Body of pancreas (tissue), 4 donors: ENCODE measurements around the gene SLC25A10.

ENCODE experiments used
- POLR2A ChIP-seq, 3 donors: fragments of 450-650 bp; IDR thresholded peaks; one replicate each; pipeline ENCODE4 v1.6.1; 2016; ENCODE audit warnings: antibody characterized with exemption in 3 of 3, mild to moderate bottlenecking in 2 of 3
- TF ChIP-seq, protein P1 (sequence below), 7 experiments: fragments of 450-650 bp in 4 of 7; fragments of 200-600 bp in 3 of 7; sonication (generic) in 3 of 7; IDR thresholded peaks; one replicate each; pipeline ENCODE4 v1.5.1; 2016 to 2019; ENCODE audit warnings: antibody characterized with exemption in 7 of 7

DNA sequence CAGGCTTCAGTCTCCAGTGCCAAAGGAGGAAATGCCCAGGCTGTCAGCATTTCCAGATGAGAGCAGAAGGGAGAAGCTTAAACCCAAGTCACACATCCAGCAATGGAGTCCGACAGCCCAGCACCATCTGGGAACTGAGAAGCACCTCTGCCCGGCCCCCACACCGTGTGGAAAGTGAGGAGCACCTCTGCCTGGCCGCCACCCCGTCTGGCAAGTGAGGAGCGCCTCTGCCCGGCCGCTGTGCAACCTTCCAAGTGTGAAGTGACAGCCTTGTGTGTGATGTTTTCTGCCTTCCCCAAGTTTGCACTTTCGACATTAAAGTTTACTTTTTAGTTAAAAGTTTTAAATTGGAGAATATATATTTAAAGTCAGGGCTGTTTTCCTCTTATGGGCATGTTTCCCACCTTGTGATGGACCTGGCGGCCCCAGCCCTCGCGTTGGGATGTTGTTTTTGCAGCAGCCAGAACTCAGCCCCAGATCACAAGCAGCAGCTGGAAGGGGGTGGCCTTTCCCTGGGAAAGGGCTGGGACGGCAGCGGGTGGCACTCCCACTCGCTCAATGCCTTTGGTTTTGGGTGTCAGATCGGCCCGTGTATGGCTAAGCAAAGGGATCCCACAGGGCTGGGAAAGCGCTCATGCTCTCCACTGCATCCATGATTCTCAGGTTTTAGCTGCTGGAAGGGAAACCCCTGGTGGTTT lies 38.4 kb upstream of the SLC25A10 start:
- TF ChIP-seq, protein P1, sequence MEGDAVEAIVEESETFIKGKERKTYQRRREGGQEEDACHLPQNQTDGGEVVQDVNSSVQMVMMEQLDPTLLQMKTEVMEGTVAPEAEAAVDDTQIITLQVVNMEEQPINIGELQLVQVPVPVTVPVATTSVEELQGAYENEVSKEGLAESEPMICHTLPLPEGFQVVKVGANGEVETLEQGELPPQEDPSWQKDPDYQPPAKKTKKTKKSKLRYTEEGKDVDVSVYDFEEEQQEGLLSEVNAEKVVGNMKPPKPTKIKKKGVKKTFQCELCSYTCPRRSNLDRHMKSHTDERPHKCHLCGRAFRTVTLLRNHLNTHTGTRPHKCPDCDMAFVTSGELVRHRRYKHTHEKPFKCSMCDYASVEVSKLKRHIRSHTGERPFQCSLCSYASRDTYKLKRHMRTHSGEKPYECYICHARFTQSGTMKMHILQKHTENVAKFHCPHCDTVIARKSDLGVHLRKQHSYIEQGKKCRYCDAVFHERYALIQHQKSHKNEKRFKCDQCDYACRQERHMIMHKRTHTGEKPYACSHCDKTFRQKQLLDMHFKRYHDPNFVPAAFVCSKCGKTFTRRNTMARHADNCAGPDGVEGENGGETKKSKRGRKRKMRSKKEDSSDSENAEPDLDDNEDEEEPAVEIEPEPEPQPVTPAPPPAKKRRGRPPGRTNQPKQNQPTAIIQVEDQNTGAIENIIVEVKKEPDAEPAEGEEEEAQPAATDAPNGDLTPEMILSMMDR (IDR thresholded peaks at IDR 0.05) = no peak
- TF ChIP-seq POLR2A (IDR thresholded peaks at IDR 0.05) = no peak
